ENCODE results near the gene PEF1.

The PEF1 gene

GRCh38 chr1:31609514-31610118 lies 35.1 kb downstream of the PEF1 start:
- TF ChIP-seq ARNT (IDR thresholded peaks at IDR 0.05) (no peak), PKNOX1 (IDR thresholded peaks at IDR 0.05) (peak; percentile 71), SP1 (IDR thresholded peaks at IDR 0.05) (no peak), ZNF384 (IDR thresholded peaks at IDR 0.05) (no peak)
- no peak for DNase-seq (ENCODE audit: extremely low spot score)
- ChIA-PET POLR2A (no interaction called here), CTCF (interaction anchor here (0.7 kb wide), 1 partner anchor 9 kb away, joined by 4 read pairs; no protein-coding TSS in a partner anchor)

- TF ChIP-seq SUZ12 (IDR thresholded peaks at IDR 0.05) (no peak), HDGF (IDR thresholded peaks at IDR 0.05; ENCODE audit: borderline replicate concordance) (no peak), ARNT (IDR thresholded peaks at IDR 0.05) (no peak), LEF1 (IDR thresholded peaks at IDR 0.05; ENCODE audit: borderline replicate concordance) (no peak), NFRKB (IDR thresholded peaks at IDR 0.05) (no peak), FOXA1 (IDR thresholded peaks at IDR 0.05) (no peak), PKNOX1 (IDR thresholded peaks at IDR 0.05) (no peak), FOXK2 (IDR thresholded peaks at IDR 0.05) (no peak), BHLHE40 (IDR thresholded peaks at IDR 0.05; ENCODE audit: borderline replicate concordance) (no peak), SP1 (IDR thresholded peaks at IDR 0.05) (no peak), FOXM1 (IDR thresholded peaks at IDR 0.05; ENCODE audit: borderline replicate concordance) (no peak), ELF4 (IDR thresholded peaks at IDR 0.05) (no peak), ZNF384 (IDR thresholded peaks at IDR 0.05) (no peak), CTBP1 (IDR thresholded peaks at IDR 0.05; ENCODE audit: borderline replicate concordance) (no peak), L3MBTL2 (conservative IDR thresholded peaks at IDR 0.05) (no peak)
- ChIA-PET CTCF (no interaction called here), POLR2A (no interaction called here)
- DNase-seq (ENCODE audit: extremely low spot score), result no peak
Measured at GRCh38 chr1:31607360-31607759, 37.3 kb downstream of the PEF1 start.

- ChIA-PET POLR2A (no interaction called here), CTCF (interaction anchor here (1.0 kb wide), 1 partner anchor 13 kb away, joined by 3 read pairs; no protein-coding TSS in a partner anchor)
- DNase-seq (ENCODE audit: extremely low spot score), result no peak
- TF ChIP-seq ZNF384 (IDR thresholded peaks at IDR 0.05) (no peak), FOXK2 (IDR thresholded peaks at IDR 0.05) (no peak), TARDBP (IDR thresholded peaks at IDR 0.05) (no peak), BHLHE40 (IDR thresholded peaks at IDR 0.05; ENCODE audit: borderline replicate concordance) (no peak), PKNOX1 (IDR thresholded peaks at IDR 0.05) (no peak), HDGF (IDR thresholded peaks at IDR 0.05; ENCODE audit: borderline replicate concordance) (no peak), SUZ12 (IDR thresholded peaks at IDR 0.05) (no peak), CTBP1 (IDR thresholded peaks at IDR 0.05; ENCODE audit: borderline replicate concordance) (no peak), ARNT (IDR thresholded peaks at IDR 0.05) (no peak), ELF4 (IDR thresholded peaks at IDR 0.05) (no peak), SP1 (IDR thresholded peaks at IDR 0.05) (no peak), NFRKB (IDR thresholded peaks at IDR 0.05) (no peak), L3MBTL2 (conservative IDR thresholded peaks at IDR 0.05) (no peak), FOXA1 (IDR thresholded peaks at IDR 0.05) (no peak), LEF1 (IDR thresholded peaks at IDR 0.05; ENCODE audit: borderline replicate concordance) (no peak)
Measured at GRCh38 chr1:31605908-31606427, 38.7 kb downstream of the PEF1 start.

GRCh38 chr1:31602081-31602480 lies 42.6 kb downstream of the PEF1 start:
- DNase-seq (ENCODE audit: extremely low spot score), result no peak
- CTCF ChIA-PET, result no interaction called here
- no peak for TF ChIP-seq ZNF384 (IDR thresholded peaks at IDR 0.05)
- no peak for TF ChIP-seq SP1 (IDR thresholded peaks at IDR 0.05)
- no peak for TF ChIP-seq FOXA1 (IDR thresholded peaks at IDR 0.05)
- TF ChIP-seq L3MBTL2 (conservative IDR thresholded peaks at IDR 0.05), result no peak
- no peak for TF ChIP-seq ARNT (IDR thresholded peaks at IDR 0.05)
- TF ChIP-seq TARDBP (IDR thresholded peaks at IDR 0.05), result no peak
- TF ChIP-seq PKNOX1 (IDR thresholded peaks at IDR 0.05), result no peak
- TF ChIP-seq FOXK2 (IDR thresholded peaks at IDR 0.05), result no peak
- TF ChIP-seq SUZ12 (IDR thresholded peaks at IDR 0.05), result no peak
- no peak for TF ChIP-seq LEF1 (IDR thresholded peaks at IDR 0.05; ENCODE audit: borderline replicate concordance)
- TF ChIP-seq FOXM1 (IDR thresholded peaks at IDR 0.05; ENCODE audit: borderline replicate concordance), result no peak
- no peak for TF ChIP-seq CTBP1 (IDR thresholded peaks at IDR 0.05; ENCODE audit: borderline replicate concordance)
- TF ChIP-seq BHLHE40 (IDR thresholded peaks at IDR 0.05; ENCODE audit: borderline replicate concordance), result no peak
- POLR2A ChIA-PET, result no interaction called here

GRCh38 chr1:31600641-31601040 lies 44.0 kb downstream of the PEF1 start:
- no peak for DNase-seq (ENCODE audit: extremely low spot score)
- no peak for TF ChIP-seq ELF4 (IDR thresholded peaks at IDR 0.05)
- POLR2A ChIA-PET, result no interaction called here
- CTCF ChIA-PET, result no interaction called here

GRCh38 chr1:31598980-31599379 lies 45.7 kb downstream of the PEF1 start:
- no peak for DNase-seq (ENCODE audit: extremely low spot score)
- POLR2A ChIA-PET, result no interaction called here
- TF ChIP-seq HDGF (IDR thresholded peaks at IDR 0.05; ENCODE audit: borderline replicate concordance) (no peak), FOXM1 (IDR thresholded peaks at IDR 0.05; ENCODE audit: borderline replicate concordance) (no peak), ELF4 (IDR thresholded peaks at IDR 0.05) (no peak), SUZ12 (IDR thresholded peaks at IDR 0.05) (no peak), TARDBP (IDR thresholded peaks at IDR 0.05) (no peak), ARNT (IDR thresholded peaks at IDR 0.05) (no peak), SP1 (IDR thresholded peaks at IDR 0.05) (no peak), FOXA1 (IDR thresholded peaks at IDR 0.05) (no peak), PKNOX1 (IDR thresholded peaks at IDR 0.05) (no peak), LEF1 (IDR thresholded peaks at IDR 0.05; ENCODE audit: borderline replicate concordance) (no peak), FOXK2 (IDR thresholded peaks at IDR 0.05) (no peak), NFRKB (IDR thresholded peaks at IDR 0.05) (no peak), ZNF384 (IDR thresholded peaks at IDR 0.05) (no peak)
- CTCF ChIA-PET, result no interaction called here
